ENCODE results near the gene OR6C65.

GRCh38 chr12:55428331-55429243 is 28.3 kb downstream of the OR6C65 start:
- TF ChIP-seq CTCF (IDR thresholded peaks at IDR 0.05) (no peak), EP300 (IDR thresholded peaks at IDR 0.05) (no peak), POLR2A (IDR thresholded peaks at IDR 0.05) (no peak)
